Neutrophil (primary cell): ENCODE results near the gene APELA.
"Not testable (repeated sequence)": the region's sequence is repeated elsewhere in the genome, so short reads cannot be mapped to it uniquely, and the experiment has no call there.

ENCODE experiments used
- H3K27ac ChIP-seq: fragments of 200-600 bp; sonication (generic); 2 replicates; pipeline ENCODE4 v1.5.1; 2016; ENCODE audit warnings: mild to moderate bottlenecking, moderate library complexity
- H3K27me3 ChIP-seq: fragments of 200-600 bp; sonication (generic); 2 replicates; pipeline ENCODE4 v1.6.0; 2016; ENCODE audit warnings: mild to moderate bottlenecking
- H3K36me3 ChIP-seq: fragments of 200-600 bp; sonication (generic); 2 replicates; pipeline ENCODE4 v1.5.1; 2017
- H3K4me1 ChIP-seq, 2 experiments: fragments of 200-600 bp in 1 of 2; sonication (generic) in 1 of 2; 1 replicate in 1 of 2; 2 replicates in 1 of 2; pipeline versions ENCODE4 v1.5.1 to v1.6.1; 2013 to 2016; ENCODE audit warnings: low read depth in 1 of 2, low read length in 1 of 2, mild to moderate bottlenecking in 1 of 2, moderate library complexity in 1 of 2; ENCODE audit not compliant: control insufficient read depth in 1 of 2, insufficient read depth in 1 of 2
- H3K4me3 ChIP-seq, 2 experiments: fragments of 200-600 bp in 1 of 2; sonication (generic) in 1 of 2; 1 replicate in 1 of 2; 2 replicates in 1 of 2; pipeline ENCODE4 v1.5.1; 2013 to 2016; ENCODE audit warnings: low read depth in 1 of 2, low read length in 1 of 2, mild to moderate bottlenecking in 1 of 2, moderate library complexity in 1 of 2
- H3K9me3 ChIP-seq: fragments of 200-600 bp; sonication (generic); 2 replicates; pipeline ENCODE4 v1.5.1; 2016
- CTCF ChIP-seq: fragments of 200-600 bp; sonication (generic); IDR thresholded peaks from 2 replicates; pipeline ENCODE4 v1.5.1; 2016; ENCODE audit warnings: antibody characterized with exemption

APELA gene

GRCh38 chr4:164902608-164903007, 25.6 kb downstream of the APELA start:
- H3K36me3 ChIP-seq = no peaks in the 10 kb centered on the region
- no peak overlapping the region for H3K27ac ChIP-seq
- H3K9me3 ChIP-seq = no peaks in the 10 kb centered on the region
- no peak overlapping the region for H3K4me3 ChIP-seq
- TF ChIP-seq CTCF = no peak
- no peaks in the 10 kb centered on the region for H3K4me1 ChIP-seq
- H3K27me3 ChIP-seq = no peaks in the 10 kb centered on the region

GRCh38 chr4:164904336-164904735, 27.4 kb downstream of the APELA start:
- Histone ChIP-seq H3K4me3 (no peak overlapping the region), H3K27me3 (no peaks in the 10 kb centered on the region), H3K4me1 (no peaks in the 10 kb centered on the region), H3K9me3 (no peaks in the 10 kb centered on the region), H3K27ac (no peak overlapping the region), H3K36me3 (no peaks in the 10 kb centered on the region)
- no peak for TF ChIP-seq CTCF

GRCh38 chr4:164904941-164905340, 28.0 kb downstream of the APELA start:
- Histone ChIP-seq H3K27me3 (no peaks in the 10 kb centered on the region), H3K4me1 (no peaks in the 10 kb centered on the region)
- no peak for TF ChIP-seq CTCF

GRCh38 chr4:164906368-164906767, 29.4 kb downstream of the APELA start:
- Histone ChIP-seq H3K27me3 (no peaks in the 10 kb centered on the region), H3K9me3 (no peaks in the 10 kb centered on the region), H3K27ac (no peak overlapping the region), H3K4me1 (no peaks in the 10 kb centered on the region), H3K36me3 (no peaks in the 10 kb centered on the region), H3K4me3 (no peak overlapping the region)
- TF ChIP-seq CTCF = no peak

More at GRCh38 chr4:164904941-164905340, 28.0 kb downstream of the APELA start:
- H3K27ac ChIP-seq = no peak overlapping the region
- no peaks in the 10 kb centered on the region for H3K9me3 ChIP-seq
- no peaks in the 10 kb centered on the region for H3K36me3 ChIP-seq
- H3K4me3 ChIP-seq = no peak overlapping the region

- H3K27ac ChIP-seq, H3K4me1 ChIP-seq, H3K27me3 ChIP-seq, H3K4me3 ChIP-seq, H3K36me3 ChIP-seq, H3K9me3 ChIP-seq: not testable (repeated sequence)
Observed at GRCh38 chr4:164913506-164913905, 36.5 kb downstream of the APELA start.

- H3K27ac ChIP-seq = no peak overlapping the region
- TF ChIP-seq CTCF = no peak
- H3K27me3 ChIP-seq = no peaks in the 10 kb centered on the region
- H3K36me3 ChIP-seq = no peaks in the 10 kb centered on the region
- H3K9me3 ChIP-seq = no peaks in the 10 kb centered on the region
- no peaks in the 10 kb centered on the region for H3K4me1 ChIP-seq
- no peak overlapping the region for H3K4me3 ChIP-seq
Observed at GRCh38 chr4:164918956-164919355, 42.0 kb downstream of the APELA start.
